GM10847 (cell line): ENCODE results near the gene GAD2.

Source experiments
- POLR2A ChIP-seq: IDR thresholded peaks from 2 replicates; pipeline ENCODE4 v1.6.1; 2011; ENCODE audit not compliant: insufficient read length; ENCODE audit errors: extremely low read depth

The GAD2 gene

GRCh38 chr10:26215396-26215934 is 1.1 kb upstream of the GAD2 start:
- TF ChIP-seq POLR2A, result no peak

GRCh38 chr10:26215935-26216584 is 514 bp upstream of the GAD2 start:
- no peak for TF ChIP-seq POLR2A

GRCh38 chr10:26217396-26218086 is 967 bp downstream of the GAD2 start:
- TF ChIP-seq POLR2A, result no peak

DNA sequence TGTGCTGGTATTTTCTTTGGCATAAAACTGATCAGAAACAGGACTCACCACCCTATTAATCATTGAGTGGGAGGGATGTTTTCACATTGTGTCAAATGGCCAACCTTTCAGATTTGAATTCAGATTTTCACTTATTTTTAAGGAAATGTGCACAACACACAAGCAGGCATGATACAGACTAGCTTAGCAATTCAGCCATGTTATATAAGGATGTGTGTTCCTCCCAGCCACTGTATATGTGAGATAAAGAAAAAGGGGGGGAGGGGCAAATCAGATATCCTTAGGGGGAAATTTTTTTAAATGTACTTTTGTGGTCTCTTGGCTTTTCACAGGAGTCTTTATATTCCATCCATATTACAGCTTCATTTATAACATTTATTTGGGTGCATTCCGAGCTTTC is 3.1 kb downstream of the GAD2 start:
- no peak for TF ChIP-seq POLR2A

DNA sequence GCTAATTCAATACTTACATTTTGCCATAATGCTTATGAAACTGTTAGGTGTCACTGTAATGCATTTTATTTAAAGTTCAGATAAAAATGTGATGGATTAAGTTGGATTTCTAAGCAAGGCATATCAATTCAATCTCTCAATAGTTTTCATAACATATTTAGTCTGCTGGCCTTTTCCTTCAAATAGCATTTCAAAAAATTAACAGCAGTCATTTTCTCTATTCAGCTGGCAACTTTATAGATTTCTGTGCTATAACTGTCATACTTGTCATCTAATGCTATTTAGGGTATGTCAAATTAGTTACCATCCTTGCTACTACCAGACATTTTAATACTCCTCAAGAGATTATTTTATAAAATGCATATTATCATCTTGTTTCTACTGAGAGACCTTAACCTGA is 4.3 kb downstream of the GAD2 start:
- no peak for TF ChIP-seq POLR2A

DNA sequence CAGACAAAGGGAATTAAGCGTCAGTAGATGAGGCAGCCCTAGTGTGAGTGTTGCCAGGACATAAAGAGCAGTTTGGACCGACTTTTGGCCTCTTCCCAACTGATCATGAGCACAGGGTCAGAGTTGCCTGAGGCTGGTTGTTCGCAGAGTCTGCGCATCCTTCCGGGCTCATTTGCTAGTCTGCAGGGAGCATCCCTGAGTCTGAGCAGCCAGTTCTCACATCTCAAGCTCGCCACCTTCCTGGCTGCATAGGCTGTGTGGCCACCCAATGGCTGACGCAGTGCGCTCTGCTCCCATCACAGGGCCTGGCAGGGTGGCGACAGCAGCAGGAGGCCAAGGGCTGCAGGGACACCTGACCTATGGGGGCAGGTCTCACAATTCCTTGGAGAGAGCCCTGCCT is 5.0 kb downstream of the GAD2 start:
- no peak for TF ChIP-seq POLR2A

- TF ChIP-seq POLR2A, result no peak
Observed at GRCh38 chr10:26222563-26222962, 6.0 kb downstream of the GAD2 start.

GRCh38 chr10:26225322-26225721 is 8.7 kb downstream of the GAD2 start:
- no peak for TF ChIP-seq POLR2A

DNA sequence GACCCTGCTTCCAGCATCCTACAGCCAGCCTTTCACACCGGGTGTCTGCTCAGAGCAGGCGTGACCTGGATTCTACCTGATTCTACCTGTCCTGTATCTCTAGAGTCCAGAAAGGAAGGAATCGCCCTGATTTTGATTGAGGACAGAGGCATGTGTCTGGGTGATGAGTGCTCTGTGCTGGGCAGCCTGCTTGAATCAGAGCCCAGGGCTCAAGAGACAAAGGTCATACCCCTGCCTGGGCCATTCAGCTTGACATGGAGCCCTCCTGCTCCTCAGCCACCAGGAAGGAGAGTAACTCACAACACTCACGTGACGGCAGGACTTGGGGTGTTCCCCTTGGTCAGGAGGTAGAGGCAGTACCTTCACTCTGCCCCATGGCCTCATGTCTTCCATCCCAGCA is 11.2 kb downstream of the GAD2 start:
- no peak for TF ChIP-seq POLR2A

DNA sequence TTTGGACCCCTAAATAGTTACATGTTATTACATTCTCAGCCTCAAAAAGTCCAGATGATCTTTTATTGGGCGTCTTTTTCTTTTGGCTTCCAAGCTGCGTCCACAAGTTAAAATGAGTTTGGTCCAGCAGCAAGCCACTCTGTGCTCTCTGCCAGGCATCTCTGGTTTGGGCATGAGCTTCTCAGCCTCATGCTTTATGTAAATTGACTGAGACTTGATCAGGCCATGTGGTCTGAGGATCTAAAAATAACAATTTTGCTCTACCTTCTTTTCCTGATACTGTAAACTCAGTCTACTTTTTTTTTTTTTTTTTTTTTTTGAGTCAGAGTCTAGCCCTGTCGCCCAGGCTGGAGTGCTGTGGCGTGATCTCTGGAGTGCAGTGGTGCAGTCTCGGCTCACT is 15.6 kb downstream of the GAD2 start:
- TF ChIP-seq POLR2A, result no peak

DNA sequence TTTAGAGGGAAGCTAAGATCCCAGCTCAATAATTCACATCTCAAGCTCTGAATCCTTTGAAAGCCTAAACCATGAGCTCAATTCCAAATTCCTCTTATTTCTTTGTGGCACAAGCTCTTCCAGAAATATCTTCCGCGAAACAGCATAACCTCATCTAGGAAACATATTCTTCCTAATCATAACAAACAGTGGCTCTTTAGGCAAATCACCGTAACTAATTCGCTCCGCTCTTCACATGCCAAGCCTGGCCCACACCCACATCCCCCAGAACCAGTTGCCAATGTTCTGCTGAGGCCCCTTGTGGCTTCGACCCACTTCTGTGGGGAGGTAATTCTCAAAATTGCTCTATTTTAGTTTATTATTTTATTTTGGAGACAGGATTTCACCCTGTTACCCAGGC is 19.2 kb downstream of the GAD2 start:
- no peak for TF ChIP-seq POLR2A

GRCh38 chr10:26238378-26238777 is 21.8 kb downstream of the GAD2 start:
- no peak for TF ChIP-seq POLR2A

DNA sequence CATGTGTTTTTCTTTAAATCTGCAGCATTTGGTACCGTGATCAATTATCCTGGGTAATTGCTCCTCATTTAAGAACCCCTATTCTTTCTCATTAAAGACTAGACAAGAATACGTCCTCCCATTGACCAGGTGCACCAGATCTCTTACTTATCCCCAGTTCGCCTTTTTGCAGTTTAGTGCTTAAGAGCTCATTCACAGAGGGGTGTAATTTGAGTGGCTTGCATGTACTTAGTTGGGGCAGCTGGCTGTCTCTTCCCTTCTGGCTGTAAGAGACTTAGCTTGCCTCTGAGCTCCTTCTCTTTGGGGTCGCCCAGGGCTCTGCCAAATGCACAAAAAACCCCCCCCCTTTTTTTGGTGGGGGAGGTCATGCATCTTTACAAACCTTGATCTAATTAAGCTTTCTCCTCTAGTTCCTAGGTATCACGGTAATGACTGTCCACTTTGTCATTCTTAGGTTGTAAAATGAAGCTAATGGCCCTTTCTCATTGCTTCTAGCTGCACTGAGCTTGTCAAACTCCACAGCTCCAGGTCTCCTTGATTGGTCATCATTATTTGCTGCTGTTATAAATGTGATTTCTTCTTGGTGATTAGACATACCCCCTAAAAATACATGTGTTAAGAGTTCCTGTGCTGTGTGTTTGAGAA is 26.3 kb downstream of the GAD2 start:
- TF ChIP-seq POLR2A, result no peak

GRCh38 chr10:26243351-26243720 is 26.8 kb downstream of the GAD2 start:
- TF ChIP-seq POLR2A, result no peak

DNA sequence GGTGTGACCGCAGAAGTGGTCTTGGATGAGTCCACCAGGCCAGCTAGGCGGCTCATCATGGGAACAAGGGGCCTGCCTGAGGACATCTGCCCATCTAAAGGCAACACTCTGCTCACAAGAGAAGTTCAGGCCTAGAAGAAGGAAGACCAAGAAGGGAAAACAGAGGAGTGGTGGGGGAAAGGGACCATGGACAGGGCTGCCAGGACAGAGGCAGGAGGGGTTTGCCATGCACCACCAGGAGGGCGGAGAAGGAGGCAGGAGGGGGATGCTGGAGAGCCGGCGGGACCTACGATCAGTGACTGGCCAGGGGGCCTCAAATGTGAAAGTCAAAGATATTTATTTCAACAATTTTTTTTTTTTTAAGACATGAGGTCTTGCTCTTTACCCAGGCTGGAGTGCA is 33.1 kb downstream of the GAD2 start:
- TF ChIP-seq POLR2A, result no peak

DNA sequence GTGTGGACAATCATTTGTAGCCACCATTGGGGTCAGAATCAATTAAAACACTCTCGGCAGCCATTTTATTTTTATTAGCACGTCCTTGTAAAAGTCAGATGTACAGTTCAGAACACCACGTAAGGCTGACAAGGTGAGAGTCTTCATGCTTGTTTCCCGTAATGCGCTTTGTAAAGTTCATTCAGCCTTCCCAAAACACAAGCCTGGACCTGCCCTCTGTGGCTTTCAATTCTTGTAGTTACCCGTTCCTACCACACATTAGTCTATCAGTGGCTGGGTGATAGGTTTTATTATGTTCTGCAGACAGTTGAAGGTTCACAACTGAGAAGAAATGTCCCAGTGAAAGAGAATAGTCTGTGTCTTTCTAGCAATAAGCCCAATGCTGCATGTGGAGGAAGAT is 35.4 kb downstream of the GAD2 start:
- TF ChIP-seq POLR2A, result no peak
